Uterus (tissue), 4 donors: ENCODE measurements around the gene DPH7. TPM values are rescaled to one million over a fixed set of nuclear protein-coding genes. Genes with fewer than 3 reads are reported as not detected.
"Not testable (repeated sequence)": the region's sequence is repeated elsewhere in the genome, so short reads cannot be mapped to it uniquely, and the experiment has no call there.

Experiments used
- DNase-seq, 2 donors: peaks; one replicate each; pipeline ENCODE4 v3.0.0-alpha.2; 2019 to 2020
- H3K27ac ChIP-seq, 2 donors: fragments of 200-600 bp; sonication (generic); 1 replicate in 1 of 2; 2 replicates in 1 of 2; pipeline ENCODE4 v1.5.1; 2016 to 2018
- H3K27me3 ChIP-seq, 2 donors: fragments of 200-600 bp; sonication (generic); one replicate each; pipeline ENCODE4 v1.5.1; 2018 to 2019; ENCODE audit warnings: control low read depth in 1 of 2
- H3K36me3 ChIP-seq, 2 donors: fragments of 200-600 bp; sonication (generic); one replicate each; pipeline ENCODE4 v1.5.1; 2019; ENCODE audit warnings: control low read depth in 1 of 2
- H3K4me1 ChIP-seq, 2 donors: fragments of 200-600 bp; sonication (generic); one replicate each; pipeline ENCODE4 v1.5.1; 2018 to 2019; ENCODE audit warnings: control low read depth in 1 of 2
- H3K4me3 ChIP-seq, 2 donors: fragments of 200-600 bp; sonication (generic); 1 replicate in 1 of 2; 2 replicates in 1 of 2; pipeline ENCODE4 v1.5.1; 2018 to 2019; ENCODE audit warnings: mild to moderate bottlenecking in 1 of 2
- H3K9me3 ChIP-seq, 2 donors: fragments of 200-600 bp; sonication (generic); one replicate each; pipeline ENCODE4 v1.5.1; 2019; ENCODE audit warnings: control low read depth in 1 of 2
- POLR2A ChIP-seq, 2 donors: fragments of 450-650 bp; IDR thresholded peaks; one replicate each; pipeline ENCODE4 v1.6.1; 2016; ENCODE audit warnings: antibody characterized with exemption in 2 of 2, mild to moderate bottlenecking in 1 of 2, moderate library complexity in 1 of 2
- intact Hi-C: fragments of 100-400 bp; cut with DNase I; formaldehyde crosslinking; loops from one replicate; pipeline ENCODE4 v1.15.1; 2023; ENCODE audit warnings: low total_unique reads
- total RNA-seq, 4 donors: library from RNA; depleted of rRNA in 3 of 4; stranded (reverse); fragments of >200 nt in 3 of 4; gene quantifications; one replicate each; pipeline versions ENCODE4 v1.1.0 to v1.2.4, GENCODE V29; 2014 to 2023
- TF ChIP-seq, protein P1 (sequence below), 4 experiments: fragments of 200-600 bp in 2 of 4; fragments of 450-650 bp in 2 of 4; sonication (generic) in 2 of 4; IDR thresholded peaks; one replicate each; pipeline ENCODE4 v1.5.1; 2016 to 2019; ENCODE audit warnings: antibody characterized with exemption in 4 of 4, mild to moderate bottlenecking in 2 of 4, moderate library complexity in 1 of 4
- donor health status: DM: yes; HTN: yes; CAD: no.

Gene DPH7
- total RNA-seq, 4 donors from 2014 or later, result 31.3 to 42.4 (median 38.4) TPM

DNA sequence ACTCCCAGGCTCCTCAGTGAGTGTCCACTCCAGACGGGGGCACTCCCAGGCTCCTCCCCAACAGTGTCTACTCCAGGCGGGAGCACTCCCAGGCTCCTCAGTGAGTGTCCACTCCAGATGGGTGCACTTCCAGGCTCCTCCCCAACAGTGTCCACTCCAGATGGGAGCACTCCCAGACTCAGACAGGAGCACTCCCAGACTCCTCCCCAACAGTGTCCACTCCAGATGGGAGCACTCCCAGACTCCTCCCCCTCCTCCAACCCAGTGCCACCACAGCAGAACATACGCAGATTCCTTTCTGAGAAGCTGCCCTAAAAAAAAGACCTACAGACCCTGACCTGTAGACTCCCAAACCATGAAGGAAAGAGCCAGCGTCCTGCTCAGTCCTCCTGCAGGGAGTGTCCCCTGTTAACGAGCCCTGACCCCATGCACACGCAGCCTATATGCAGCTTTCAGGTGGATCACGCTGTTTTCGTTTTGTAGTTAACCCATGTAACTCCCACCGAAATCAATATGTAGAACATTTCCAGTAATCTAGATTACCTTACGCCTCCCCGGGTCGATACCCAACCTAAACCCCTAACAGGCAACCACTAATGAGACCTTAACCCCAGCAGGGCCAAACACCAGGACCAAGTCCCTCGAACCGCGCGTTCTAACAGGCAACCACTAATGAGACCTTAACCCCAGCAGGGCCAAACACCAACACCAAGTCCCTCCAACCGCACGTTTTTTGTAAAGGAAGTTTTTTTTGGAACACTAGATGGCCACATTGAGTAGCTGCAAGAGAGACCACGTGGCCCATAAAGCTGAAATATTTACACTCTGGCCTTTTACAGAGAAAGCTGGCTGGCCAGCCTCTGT is 44.2 kb downstream of the DPH7 start:
- Histone ChIP-seq H3K27me3 (no peaks in the 10 kb centered on the region), H3K4me3 (no peak overlapping the region), H3K36me3 (no peaks in the 10 kb centered on the region), H3K27ac (no peak overlapping the region), H3K4me1 (no peaks in the 10 kb centered on the region), H3K9me3 (no peaks in the 10 kb centered on the region)
- no peak for TF ChIP-seq POLR2A (IDR thresholded peaks at IDR 0.05)
- TF ChIP-seq, protein P1, sequence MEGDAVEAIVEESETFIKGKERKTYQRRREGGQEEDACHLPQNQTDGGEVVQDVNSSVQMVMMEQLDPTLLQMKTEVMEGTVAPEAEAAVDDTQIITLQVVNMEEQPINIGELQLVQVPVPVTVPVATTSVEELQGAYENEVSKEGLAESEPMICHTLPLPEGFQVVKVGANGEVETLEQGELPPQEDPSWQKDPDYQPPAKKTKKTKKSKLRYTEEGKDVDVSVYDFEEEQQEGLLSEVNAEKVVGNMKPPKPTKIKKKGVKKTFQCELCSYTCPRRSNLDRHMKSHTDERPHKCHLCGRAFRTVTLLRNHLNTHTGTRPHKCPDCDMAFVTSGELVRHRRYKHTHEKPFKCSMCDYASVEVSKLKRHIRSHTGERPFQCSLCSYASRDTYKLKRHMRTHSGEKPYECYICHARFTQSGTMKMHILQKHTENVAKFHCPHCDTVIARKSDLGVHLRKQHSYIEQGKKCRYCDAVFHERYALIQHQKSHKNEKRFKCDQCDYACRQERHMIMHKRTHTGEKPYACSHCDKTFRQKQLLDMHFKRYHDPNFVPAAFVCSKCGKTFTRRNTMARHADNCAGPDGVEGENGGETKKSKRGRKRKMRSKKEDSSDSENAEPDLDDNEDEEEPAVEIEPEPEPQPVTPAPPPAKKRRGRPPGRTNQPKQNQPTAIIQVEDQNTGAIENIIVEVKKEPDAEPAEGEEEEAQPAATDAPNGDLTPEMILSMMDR (IDR thresholded peaks at IDR 0.05), result peak; percentile 49 to 70 (median 62)
- DNase-seq, result no peak
- intact Hi-C loops, result no loop called here

GRCh38 chr9:137532891-137533468 is 45.7 kb downstream of the DPH7 start:
- intact Hi-C loops, H3K4me3 ChIP-seq, DNase-seq, H3K36me3 ChIP-seq, H3K27me3 ChIP-seq, H3K27ac ChIP-seq, H3K4me1 ChIP-seq, H3K9me3 ChIP-seq: not testable (repeated sequence)

DNA sequence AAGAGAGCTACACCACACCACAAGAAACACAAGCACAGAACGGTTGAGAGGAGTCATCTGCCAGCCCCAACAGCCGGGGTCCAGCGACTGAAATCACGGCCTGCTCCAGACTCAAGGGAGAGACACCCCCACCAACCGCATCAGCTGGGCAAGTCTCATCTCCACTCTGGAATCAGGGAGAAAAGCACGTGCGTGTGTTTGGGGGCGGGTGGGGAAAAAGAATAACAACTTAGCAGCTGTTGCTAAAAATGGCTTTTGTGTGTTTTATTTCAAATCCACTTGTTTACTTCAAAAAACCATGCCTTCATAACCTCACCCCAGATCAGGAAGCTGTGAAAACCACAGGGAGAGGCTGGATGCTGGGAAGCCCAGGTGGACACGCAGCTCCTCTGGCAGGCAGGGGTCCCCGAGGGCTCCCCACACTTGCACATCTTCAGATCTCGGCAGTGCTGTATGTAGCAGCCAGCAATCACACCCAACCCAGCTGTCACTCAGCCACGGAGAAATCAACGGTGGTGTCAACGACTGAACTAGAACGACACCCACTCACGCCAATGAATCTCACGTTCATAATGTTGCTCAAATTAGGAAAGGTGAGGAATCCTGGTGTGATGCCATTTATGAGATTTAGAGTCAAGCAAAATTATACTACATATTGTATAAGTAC is 47.5 kb downstream of the DPH7 start:
- H3K27me3 ChIP-seq, result no peaks in the 10 kb centered on the region
- H3K36me3 ChIP-seq, result no peaks in the 10 kb centered on the region
- intact Hi-C loops, result no loop called here
- no peak for DNase-seq
- TF ChIP-seq, protein P1 (IDR thresholded peaks at IDR 0.05), result no peak
- no peak overlapping the region for H3K4me3 ChIP-seq
- peak overlapping the region; percentile 5 to 55 for H3K27ac ChIP-seq
- no peaks in the 10 kb centered on the region for H3K9me3 ChIP-seq
- no peaks in the 10 kb centered on the region for H3K4me1 ChIP-seq

- Histone ChIP-seq H3K36me3 (no peaks in the 10 kb centered on the region), H3K27ac (peak overlapping the region in 1 of 2 donors; percentile 55), H3K4me1 (no peaks in the 10 kb centered on the region), H3K4me3 (no peak overlapping the region), H3K27me3 (no peaks in the 10 kb centered on the region), H3K9me3 (no peaks in the 10 kb centered on the region)
- intact Hi-C loops, result no loop called here
- no peak for TF ChIP-seq POLR2A (IDR thresholded peaks at IDR 0.05)
- TF ChIP-seq, protein P1 (IDR thresholded peaks at IDR 0.05), result no peak
- DNase-seq, result no peak
Measured at GRCh38 chr9:137530331-137530730, 48.4 kb downstream of the DPH7 start.

DNA sequence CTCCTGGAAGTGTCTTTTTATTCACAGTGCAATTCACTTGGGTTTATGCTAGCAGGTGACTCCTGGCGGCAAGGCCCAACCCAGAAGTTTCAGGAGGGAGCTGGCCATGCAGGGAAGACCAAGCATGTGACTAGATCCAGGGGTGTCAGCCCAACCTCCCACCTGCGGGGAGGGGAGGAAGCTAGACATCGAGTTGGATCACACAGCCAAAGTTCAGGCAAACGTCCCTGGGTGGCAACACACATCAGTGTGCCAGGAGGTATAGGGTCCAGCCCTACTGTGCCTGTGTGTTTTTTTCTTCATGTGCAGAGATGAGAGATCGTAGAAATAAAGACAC is 53.8 kb downstream of the DPH7 start:
- Histone ChIP-seq H3K27me3 (no peaks in the 10 kb centered on the region), H3K36me3 (no peaks in the 10 kb centered on the region), H3K27ac (no peak overlapping the region), H3K4me1 (no peaks in the 10 kb centered on the region), H3K9me3 (no peaks in the 10 kb centered on the region), H3K4me3 (no peak overlapping the region)
- no peak for DNase-seq
- intact Hi-C loops, result no loop called here
- TF ChIP-seq, protein P1 (IDR thresholded peaks at IDR 0.05), result no peak
- no peak for TF ChIP-seq POLR2A (IDR thresholded peaks at IDR 0.05)
